NCI-H1436 (cell line): ENCODE measurements around the gene AP4B1.

Experiments
- DNase-seq: peaks from one replicate; lab custom pipeline; 2025; lab: John Stamatoyannopoulos, UW

AP4B1 gene

GRCh38 chr1:113930499-113931161 lies 26.0 kb upstream of the AP4B1 start:
- DNase-seq = no peak

GRCh38 chr1:113929750-113930498 lies 25.3 kb upstream of the AP4B1 start:
- no peak for DNase-seq

- peak; percentile 87 for DNase-seq
Observed at GRCh38 chr1:113928941-113929749, 24.5 kb upstream of the AP4B1 start, which contains the start of gene HIPK1. HIPK1 (plus strand) TSS chr1:113929324.

GRCh38 chr1:113928187-113928930 lies 23.8 kb upstream of the AP4B1 start:
- DNase-seq = no peak

GRCh38 chr1:113924473-113924872 lies 19.9 kb upstream of the AP4B1 start:
- no peak for DNase-seq

- no peak for DNase-seq
Observed at GRCh38 chr1:113922957-113923356, 18.4 kb upstream of the AP4B1 start.

- DNase-seq = no peak
Observed at GRCh38 chr1:113918243-113918642, 13.6 kb upstream of the AP4B1 start.

- DNase-seq = no peak
Observed at GRCh38 chr1:113917400-113918082, 12.9 kb upstream of the AP4B1 start.

- no peak for DNase-seq
Observed at GRCh38 chr1:113916974-113917373, 12.4 kb upstream of the AP4B1 start.

- DNase-seq = no peak
Observed at GRCh38 chr1:113913887-113914664, 9.5 kb upstream of the AP4B1 start.

GRCh38 chr1:113913312-113913668 lies 8.7 kb upstream of the AP4B1 start:
- DNase-seq = no peak

GRCh38 chr1:113912594-113913311 lies 8.2 kb upstream of the AP4B1 start:
- no peak for DNase-seq

GRCh38 chr1:113905435-113905861 lies 849 bp upstream of the AP4B1 start:
- peak; percentile 5 for DNase-seq

GRCh38 chr1:113904293-113904673 lies 316 bp downstream of the AP4B1 start:
- DNase-seq = peak; percentile 41

- no peak for DNase-seq
Observed at GRCh38 chr1:113903501-113904292, 902 bp downstream of the AP4B1 start.

GRCh38 chr1:113901191-113901590 lies 3.4 kb downstream of the AP4B1 start:
- DNase-seq = no peak

GRCh38 chr1:113899111-113899510 lies 5.5 kb downstream of the AP4B1 start:
- DNase-seq = no peak

GRCh38 chr1:113898241-113898814 lies 6.3 kb downstream of the AP4B1 start:
- DNase-seq = no peak

- DNase-seq = no peak
Observed at GRCh38 chr1:113895961-113896360, 8.6 kb downstream of the AP4B1 start.
